OCI-LY7 (cell line): Measurements from ENCODE around the gene CLDN10.

Experiments used
- CTCF ChIP-seq: fragments of 200-600 bp; sonication (generic); conservative IDR thresholded peaks from 2 replicates; pipeline ENCODE4 v1.5.1; 2014; ENCODE audit warnings: mild to moderate bottlenecking, antibody characterized with exemption, low read length, moderate library complexity, mixed read lengths
- EZH2phosphoT487 ChIP-seq: fragments of 200-600 bp; sonication (generic); IDR thresholded peaks from 2 replicates; pipeline ENCODE4 v1.6.1; 2018; ENCODE audit warnings: low read depth, borderline replicate concordance, mild to moderate bottlenecking, mixed run types, antibody characterized with exemption, low read length, moderate library complexity, mixed read lengths

GRCh38 chr13:95516492-95516891 lies 36.0 kb upstream of the CLDN10 start:
- no peak for TF ChIP-seq CTCF
- TF ChIP-seq EZH2phosphoT487: no peak
